GM18508 (cell line): ENCODE data around the gene DOCK1.

Experiments
- ATAC-seq: cut with Tn5 transposase; IDR thresholded peaks from one replicate; pipeline ENCODE4 v1.9.1; 2021; ENCODE audit warnings: moderate number of reproducible peaks; ENCODE audit not compliant: insufficient read depth, unreplicated experiment

DOCK1 gene

DNA sequence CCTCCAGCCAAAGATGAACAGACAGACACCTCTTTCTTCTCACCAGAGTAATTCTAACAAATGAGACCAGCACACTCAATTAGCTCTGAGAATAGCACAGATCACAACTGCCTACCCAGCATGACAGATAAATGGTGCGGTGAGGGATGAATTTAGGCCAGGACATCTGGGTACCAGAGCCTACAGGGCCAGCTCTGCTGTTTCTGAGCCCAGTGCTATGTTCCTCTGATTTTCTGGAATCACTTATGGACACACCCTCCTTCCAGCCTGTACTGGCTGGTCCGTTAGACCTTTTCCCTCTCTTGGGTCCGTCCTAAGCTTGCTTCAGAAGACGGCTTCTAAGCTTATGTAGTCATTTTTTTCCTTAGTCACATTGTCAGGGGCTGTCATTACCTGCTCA is 217.6 kb downstream of the DOCK1 start:
- no peak for ATAC-seq

DNA sequence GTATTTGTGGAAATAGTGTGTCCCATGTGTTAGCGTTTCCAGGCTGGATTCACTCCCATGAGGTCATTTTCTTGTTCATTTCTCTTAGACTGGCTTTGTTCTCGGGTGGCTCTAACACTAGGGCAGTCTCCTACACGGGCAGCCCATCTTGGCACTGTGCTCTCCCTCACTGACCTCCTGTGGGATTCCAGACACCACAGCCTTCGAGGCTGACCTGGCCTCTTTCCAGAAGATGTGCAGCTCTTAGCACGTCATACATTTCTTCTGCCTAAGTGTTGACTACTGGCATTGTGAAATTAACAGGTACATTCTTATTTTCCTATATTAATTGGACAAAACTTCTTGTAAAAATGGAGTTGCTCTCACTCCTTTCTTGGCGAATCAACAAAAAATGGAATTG is 218.4 kb downstream of the DOCK1 start:
- ATAC-seq: no peak

DNA sequence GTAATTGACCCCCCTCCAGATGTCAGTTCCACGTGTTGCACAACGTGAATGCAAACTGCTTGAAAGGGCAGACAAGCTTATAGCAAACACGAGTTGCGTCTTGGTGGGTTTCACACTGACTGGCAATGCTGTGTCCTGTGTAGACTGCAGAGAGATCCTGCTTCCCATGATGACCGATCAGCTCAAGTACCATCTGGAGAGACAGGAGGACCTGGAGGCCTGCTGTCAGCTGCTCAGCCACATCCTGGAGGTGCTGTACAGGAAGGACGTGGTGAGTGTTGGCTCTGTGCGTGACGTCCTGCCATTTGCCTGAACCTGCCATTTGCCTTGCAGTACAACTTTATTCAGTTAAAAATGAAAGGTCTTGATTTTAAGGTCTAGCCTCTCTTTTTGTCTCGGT is 220.1 kb downstream of the DOCK1 start:
- no peak for ATAC-seq

DNA sequence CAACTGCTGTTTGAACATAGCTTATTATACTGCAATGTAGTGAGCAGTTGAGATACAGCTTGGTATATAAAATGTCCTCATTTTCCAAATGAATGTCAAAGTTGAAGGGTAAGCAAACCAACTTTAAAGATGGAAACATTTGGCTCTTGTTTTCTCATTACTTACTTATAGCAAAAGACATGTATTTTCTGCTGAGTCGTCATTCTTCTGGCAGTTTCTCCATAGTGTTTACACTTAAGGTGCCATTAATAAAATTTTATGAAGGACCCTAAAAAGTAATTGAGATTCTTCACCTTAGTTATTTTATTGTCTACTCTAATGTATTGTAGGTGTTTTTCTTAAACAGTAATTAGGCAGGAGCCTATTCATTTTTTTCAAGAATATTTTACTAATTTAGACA is 222.6 kb downstream of the DOCK1 start:
- no peak for ATAC-seq

DNA sequence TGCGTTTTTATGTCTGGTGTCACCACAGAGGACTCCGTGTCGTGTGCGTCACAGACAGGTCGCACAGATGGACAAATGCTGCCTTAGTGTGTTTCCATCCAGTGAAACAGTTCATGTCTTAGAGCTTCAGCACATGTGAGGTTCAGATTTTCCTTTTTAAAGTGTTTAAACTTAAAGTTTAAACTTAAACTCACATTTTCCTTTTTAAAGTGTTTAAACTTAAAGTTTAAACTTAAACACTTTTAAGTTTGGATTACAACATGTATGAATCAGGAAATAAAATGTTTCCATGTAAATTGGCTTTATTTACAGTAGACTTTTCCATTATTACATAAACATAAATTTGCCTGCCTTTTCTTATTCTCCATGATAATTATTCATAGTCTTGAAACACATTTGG is 223.9 kb downstream of the DOCK1 start:
- no peak for ATAC-seq

DNA sequence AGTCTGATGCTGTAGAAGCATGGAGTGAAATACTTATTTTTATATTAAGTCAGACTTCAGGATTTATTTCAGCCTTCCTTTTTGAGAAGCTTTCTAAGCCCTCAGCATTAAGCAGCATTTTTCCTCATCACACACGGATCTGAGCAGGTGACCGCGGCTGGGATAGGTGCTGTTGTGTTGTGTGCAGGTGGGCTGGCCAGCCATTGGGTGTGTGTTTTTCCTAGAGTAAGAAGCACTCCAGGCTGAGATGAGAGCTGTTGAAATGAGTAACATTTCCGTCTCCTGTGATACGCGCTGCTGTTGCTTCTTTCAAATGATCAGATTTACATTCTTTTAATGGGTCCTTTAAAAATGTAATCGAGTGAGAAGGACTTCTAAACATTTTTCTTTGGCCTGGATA is 227.2 kb downstream of the DOCK1 start:
- ATAC-seq: no peak

DNA sequence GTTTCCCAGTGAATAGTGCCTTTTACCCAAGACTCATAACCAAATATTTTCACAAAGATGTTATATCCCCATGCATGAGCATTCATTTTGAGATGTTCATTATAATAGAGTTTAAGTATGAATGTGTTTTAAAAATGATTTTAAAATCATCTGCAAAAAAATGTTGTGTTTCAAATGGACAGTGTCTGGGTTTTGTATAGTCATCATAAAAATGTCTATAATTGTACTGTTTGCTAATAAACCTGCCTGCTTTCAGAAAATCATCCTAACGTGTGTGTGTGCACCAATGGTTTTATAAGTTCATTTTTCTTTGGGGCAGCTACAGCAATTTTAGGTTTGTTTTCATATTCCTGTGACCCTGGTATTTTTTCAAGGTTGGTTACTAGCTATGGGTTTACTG is 228.0 kb downstream of the DOCK1 start:
- ATAC-seq: no peak

DNA sequence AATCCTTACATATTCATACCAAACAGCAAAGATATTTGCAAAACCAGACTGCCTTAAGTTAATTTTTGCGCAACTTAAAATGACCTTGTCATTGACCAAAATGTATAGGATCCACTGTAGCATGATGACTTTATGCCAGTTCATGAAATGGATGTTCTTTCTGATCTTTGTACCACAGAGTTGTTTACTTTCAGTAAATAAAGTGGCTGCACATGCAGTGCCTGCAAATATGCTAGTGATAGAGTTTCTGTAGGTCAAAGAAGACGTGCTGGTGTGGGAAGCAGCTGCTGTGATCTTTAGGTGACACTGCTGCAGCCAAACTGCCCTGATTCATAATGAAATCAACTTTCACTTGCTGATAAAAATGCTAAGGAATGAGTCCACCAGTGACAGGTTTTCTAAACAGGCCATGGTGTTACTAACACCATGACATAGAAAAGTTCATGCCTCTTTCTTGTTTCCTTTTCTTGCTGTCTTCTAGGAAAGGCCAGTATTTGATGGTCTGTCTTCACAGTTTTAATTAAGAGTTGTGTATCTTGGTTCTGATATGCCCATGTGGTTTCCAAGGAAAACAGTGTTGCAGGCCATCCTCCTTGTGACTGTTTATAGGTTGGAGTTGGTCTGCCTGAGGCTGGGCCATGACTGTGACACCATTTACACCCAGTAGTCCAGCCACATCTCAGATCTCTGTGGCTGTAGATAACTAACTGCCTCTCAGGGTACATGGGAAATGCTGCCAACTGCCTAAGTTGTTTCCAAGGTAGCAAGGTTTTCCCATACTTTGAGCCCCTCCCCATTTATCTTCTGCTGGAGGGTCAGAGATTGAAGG is 228.7 kb downstream of the DOCK1 start:
- no peak for ATAC-seq

DNA sequence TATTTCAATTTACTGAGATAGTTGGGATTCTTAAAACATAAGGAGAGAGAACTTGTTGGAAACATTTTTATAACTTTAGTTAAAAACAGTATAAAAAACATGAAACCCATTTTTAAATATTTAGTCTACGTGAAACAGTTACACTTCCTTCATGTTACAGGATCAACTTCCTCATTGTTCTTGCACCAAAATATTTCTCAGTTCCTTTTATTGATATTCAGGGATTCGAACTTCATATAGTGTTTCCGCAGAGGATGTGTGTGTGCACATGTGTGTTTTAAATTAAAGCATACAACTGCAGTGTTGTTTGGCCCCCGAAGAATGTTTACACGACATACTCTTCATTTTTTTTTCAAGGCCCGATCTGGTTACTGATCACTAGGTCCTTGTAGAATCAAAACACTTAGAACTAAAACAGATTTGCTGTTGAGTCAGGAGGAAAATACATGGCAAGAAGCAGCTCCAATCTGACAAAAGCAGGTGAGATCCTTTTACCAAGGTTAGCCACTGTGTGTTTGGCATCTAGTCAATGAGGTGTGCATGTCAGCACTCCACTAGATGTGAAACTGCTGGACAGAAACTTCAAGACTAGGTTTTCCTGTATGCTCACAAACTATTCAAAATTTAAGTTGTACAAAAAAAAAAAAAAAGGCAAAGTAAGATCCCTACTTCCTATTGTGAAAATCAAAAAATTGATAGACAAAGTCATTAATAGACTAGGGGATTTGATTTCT is 230.8 kb downstream of the DOCK1 start:
- ATAC-seq: no peak

DNA sequence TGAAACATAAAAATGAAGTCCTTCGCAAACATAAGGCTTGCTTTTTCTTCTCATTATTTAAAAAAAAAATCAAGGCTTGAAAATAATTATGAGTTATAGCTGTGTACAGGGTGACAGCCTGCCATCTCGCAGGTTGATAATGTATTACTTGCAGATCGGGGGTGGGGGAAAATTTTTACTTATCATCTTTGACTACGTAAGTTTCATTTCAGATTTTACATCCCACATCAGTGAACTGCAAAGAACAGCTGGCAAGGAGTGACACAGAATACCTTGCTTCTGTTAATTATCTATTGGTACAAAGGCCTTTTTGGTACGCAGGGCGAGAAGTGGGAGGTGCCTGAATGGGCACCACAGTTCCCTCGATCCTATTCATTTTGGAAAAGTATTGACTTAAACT is 232.2 kb downstream of the DOCK1 start:
- no peak for ATAC-seq

DNA sequence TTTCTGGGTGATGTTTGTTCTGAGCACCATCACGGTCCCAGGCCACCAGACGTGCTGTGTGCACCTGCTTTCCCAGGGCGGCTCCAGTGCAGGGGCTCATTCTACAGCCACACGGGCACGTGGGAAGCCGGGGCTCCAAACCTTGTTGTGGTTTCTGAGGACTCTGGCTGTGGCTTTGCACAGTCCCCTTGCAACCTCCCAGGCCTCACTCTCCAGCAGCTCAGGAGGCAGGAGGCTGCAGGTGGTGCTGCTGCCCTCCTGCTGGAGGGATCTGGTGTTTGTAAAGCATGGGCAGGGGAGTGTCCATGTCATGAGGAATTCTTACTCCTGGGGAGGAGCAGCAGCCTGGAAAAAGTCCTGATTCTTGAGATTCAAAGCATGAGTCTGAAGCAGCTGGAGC is 236.9 kb downstream of the DOCK1 start:
- ATAC-seq: no peak

DNA sequence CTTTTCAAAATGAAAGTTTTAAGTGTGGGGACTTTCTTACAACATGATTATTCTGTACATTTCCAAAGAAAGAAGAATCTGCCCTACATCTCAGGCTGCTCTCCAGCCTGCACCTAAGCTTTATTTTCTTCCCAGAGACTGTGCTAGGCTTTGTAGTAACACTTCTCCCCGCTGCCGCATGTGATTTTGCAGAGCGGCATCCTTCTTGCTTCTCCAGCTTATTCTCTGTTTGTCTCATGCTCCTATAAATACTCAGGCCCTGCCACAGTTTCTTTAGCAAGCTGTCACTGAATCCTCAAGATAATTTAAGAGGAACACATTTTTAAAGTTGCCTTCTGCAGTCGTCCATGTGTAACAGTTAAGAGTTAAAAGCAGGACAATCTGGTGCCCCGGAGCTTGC is 237.6 kb downstream of the DOCK1 start:
- no peak for ATAC-seq

DNA sequence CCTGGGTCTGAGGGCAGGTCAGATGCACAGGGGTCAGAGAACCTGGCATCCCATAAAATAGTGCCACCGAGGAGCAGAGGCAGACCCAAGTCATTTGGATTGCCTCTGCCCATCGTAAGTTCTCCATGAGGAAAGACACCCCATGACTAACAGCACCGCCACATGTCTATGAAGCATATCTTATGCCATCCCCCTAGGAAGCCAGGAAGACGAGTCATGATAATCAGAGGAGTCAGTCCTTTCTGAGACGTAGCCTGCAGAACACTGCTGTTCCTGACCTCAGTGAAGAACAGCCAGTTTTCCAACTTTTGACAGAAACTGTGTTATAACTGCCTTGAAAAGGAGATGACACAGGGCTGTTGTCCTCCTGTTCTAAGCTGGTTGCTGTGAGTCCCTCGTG is 239.9 kb downstream of the DOCK1 start:
- no peak for ATAC-seq

DNA sequence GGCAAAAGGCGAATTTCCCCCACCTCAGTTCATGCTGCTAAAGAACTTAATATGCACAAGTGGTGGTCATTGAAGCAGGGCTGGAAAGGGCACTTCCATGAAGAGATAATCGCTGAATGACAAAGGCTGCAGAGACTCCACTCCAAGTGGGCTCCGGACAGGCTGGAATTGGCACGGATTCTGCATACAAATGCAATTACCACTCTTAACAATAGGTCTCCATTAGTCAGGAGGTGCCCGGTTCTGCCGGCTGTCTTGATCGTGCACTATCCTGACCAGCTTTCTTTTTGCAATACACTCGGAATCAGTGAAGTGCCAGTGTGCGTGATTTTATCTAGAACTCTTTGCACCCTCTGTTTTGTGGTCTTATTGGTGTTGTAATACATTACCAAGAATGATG is 241.4 kb downstream of the DOCK1 start:
- no peak for ATAC-seq

DNA sequence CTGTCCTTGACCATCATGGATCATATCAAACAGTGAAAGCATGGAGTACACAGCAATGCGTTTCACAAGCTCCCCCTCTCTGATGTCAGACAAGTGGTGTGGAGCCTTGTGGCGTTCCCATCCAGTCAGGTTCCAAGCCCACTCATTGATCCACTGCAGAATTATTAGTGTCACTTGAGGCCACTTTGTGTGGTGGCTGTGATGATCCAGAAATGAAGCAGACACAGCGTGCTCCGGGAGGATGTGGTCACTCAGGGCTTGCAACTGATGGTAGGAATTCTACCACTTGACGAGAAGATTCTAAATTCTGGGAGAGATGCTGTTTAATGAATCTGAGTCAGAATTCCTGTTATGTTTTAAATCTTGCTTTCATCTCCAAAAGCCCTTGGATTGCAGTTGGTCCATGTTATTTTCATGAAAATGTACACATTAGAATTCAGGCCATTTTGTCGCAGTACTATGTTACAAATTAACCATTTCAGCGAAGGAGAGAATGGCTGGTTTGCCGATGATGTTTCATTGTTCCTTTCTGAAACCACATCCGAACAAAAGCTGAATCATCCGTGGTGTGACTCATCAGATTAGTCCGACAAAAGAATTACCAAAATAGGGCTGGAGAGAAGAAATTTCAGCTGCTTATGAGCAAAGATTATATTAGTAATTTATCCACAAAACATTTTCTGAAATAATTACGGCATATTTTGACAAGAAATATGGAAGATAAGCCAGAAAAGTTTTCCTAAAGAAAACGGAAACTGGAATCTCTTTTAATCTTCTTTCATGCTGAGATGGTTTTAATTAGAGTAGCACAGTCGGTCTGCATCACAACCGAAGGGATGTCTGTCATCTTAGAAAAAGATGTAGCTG is 243.1 kb downstream of the DOCK1 start:
- no peak for ATAC-seq

DNA sequence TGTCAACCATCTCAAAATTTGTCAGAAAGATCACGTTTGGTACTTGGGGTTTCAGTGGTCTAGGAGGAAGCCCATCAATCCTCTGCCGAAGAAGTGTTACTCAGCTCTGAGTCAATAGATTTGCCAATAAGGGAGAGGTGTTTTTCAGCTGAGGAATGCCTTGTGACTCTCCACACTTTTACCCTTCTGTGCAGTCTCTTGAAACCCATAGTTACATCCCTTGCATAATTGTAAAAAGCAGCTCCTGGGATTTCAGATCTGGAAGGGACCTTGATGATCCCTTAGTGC is 243.6 kb downstream of the DOCK1 start:
- ATAC-seq: no peak

DNA sequence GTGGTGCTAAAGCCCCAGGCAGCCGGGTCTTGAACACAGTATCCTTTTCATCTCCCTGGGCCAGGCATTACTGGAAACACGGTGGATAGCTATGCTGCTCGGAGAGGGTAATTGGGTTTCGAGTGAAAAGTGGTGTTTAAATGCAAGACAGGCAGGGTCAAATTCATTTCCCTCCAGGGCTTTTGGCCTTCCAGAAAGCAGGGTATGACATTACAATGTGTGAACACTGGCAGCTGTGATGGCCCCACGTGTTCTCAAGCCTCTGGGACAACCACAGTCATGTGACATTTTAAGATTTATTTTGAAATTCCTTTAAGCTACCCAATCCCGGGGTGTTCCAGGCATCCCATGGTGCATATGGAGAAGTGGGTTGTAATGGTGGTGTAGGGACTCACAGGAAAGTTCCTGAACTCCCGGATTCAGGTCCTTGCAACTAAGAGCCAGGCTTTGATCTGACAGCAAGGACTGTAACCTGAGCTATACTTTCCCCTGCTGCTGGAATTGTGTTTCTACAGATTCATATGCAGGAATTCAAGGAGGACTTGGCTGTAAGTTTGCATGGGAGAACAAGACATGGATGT is 244.4 kb downstream of the DOCK1 start:
- ATAC-seq: no peak

DNA sequence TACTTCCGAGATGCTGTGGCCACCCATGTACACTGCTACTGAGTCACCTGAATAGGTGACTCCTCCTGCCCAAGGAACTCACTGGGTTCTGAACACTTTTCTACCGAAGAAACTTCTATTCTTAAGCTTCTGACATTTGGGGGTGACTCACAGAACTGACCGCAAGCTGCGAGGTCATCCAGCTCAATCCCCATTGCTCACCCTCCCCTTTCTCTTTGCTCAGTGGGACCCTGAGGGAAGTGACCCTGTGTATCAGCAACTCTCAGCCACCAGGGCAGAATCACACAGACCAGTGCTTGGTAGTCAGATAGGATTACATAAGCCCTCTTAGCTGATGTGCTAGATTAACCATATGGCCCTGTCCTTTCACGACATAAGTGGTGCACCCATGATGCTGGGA is 244.9 kb downstream of the DOCK1 start:
- ATAC-seq: no peak

DNA sequence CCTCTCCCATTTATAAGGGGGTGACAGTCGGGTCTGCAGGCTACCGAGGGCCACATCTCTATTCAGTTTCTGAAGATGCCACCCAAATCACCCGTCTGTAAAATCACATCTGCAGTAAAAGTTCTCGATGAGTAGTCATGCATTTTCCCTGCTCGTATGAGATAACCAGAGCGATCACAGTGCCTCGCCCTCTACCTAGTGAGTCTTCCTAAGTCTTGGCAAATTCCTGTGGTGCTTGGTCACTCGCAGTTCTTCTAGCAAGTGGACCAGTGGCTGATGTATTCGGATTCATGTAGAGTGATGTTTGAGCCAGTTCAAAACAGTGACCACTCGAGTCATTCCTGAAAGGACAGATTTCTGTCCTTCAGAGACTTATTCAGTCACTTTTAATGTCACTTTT is 246.3 kb downstream of the DOCK1 start:
- no peak for ATAC-seq

DNA sequence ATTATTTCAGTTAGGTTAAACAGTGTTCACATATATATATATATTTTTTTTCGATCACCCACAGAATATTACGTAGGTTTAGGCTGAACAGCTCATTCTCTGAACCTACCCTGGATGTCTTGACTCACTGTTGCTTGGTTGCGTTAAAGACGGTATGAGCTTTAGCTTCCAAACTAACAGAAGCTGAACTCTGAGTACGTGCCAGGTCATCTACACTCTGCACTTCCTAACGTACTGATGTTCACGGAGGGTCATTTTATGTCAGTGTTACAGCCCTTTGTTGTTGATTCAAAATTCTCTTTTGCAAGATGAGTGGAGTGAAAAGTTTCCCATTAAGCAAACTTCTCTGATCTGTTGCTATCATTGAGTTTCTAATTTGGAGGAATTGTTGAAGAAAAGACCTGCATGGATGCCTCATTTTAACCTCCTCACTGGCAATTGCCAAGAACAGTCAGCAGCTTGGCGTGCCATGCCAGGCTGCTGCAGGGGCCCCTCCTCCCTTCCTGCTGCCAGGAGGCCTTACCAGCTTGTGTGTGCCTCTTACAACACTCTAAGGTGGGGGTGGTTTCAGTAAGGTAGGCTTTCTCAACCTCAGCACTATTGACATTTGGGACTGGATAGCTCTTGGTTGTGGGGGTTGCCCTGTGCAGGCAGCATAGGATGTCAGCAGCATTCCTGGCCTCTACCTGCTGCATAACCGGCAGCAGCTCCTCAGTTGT is 246.9 kb downstream of the DOCK1 start:
- no peak for ATAC-seq
